Kidney glomerular epithelial cell (primary cell): Measurements from ENCODE around the gene IGFALS.
A peak's percentile ranks its signal among the peaks of the same experiment; 100 is the strongest.
"Not testable (repeated sequence)": the region's sequence is repeated elsewhere in the genome, so short reads cannot be mapped to it uniquely, and the experiment has no call there.

Experiments used
- DNase-seq: peaks from one replicate; lab custom pipeline; 2025; lab: John Stamatoyannopoulos, UW

Gene IGFALS

GRCh38 chr16:1818204-1818872 lies 24.8 kb upstream of the IGFALS start:
- no peak for DNase-seq

- DNase-seq: no peak
Observed at GRCh38 chr16:1817716-1818115, 24.2 kb upstream of the IGFALS start.

- no peak for DNase-seq
Observed at GRCh38 chr16:1817276-1817589, 23.7 kb upstream of the IGFALS start.

- no peak for DNase-seq
Observed at GRCh38 chr16:1816396-1817275, 23.1 kb upstream of the IGFALS start.

GRCh38 chr16:1815461-1815860 lies 22.0 kb upstream of the IGFALS start:
- DNase-seq: no peak

GRCh38 chr16:1812732-1813163 lies 19.2 kb upstream of the IGFALS start:
- peak; percentile 32 for DNase-seq

GRCh38 chr16:1810536-1810935 lies 17.0 kb upstream of the IGFALS start:
- DNase-seq: no peak

- DNase-seq: no peak
Observed at GRCh38 chr16:1810106-1810505, 16.6 kb upstream of the IGFALS start.

GRCh38 chr16:1809281-1809801 lies 15.8 kb upstream of the IGFALS start:
- no peak for DNase-seq

GRCh38 chr16:1808691-1809090 lies 15.2 kb upstream of the IGFALS start:
- DNase-seq: no peak

- no peak for DNase-seq
Observed at GRCh38 chr16:1807626-1808025, 14.1 kb upstream of the IGFALS start.

GRCh38 chr16:1800701-1801100 lies 7.2 kb upstream of the IGFALS start:
- DNase-seq: no peak

- DNase-seq: not testable (repeated sequence)
Observed at GRCh38 chr16:1799263-1799662, 5.8 kb upstream of the IGFALS start.

- no peak for DNase-seq
Observed at GRCh38 chr16:1794908-1795666, 1.6 kb upstream of the IGFALS start.

- DNase-seq: no peak
Observed at GRCh38 chr16:1794221-1794871, 841 bp upstream of the IGFALS start.

- DNase-seq: no peak
Observed at GRCh38 chr16:1792836-1793577, 498 bp downstream of the IGFALS start.

GRCh38 chr16:1791943-1792812 lies 1.3 kb downstream of the IGFALS start:
- no peak for DNase-seq

GRCh38 chr16:1791256-1791942 lies 2.1 kb downstream of the IGFALS start:
- DNase-seq: no peak

- DNase-seq: no peak
Observed at GRCh38 chr16:1790611-1791255, 2.8 kb downstream of the IGFALS start.
